Measurements from ENCODE around the gene AJUBA. TPM values are rescaled to one million over a fixed set of nuclear protein-coding genes. Genes with fewer than 3 reads are reported as not detected.

Gene AJUBA
- total and polyA plus RNA-seq, 2 donors (not counting 1 experiment from before 2014, with no cell fraction given), result 1.6 TPM; not detected in 1

DNA sequence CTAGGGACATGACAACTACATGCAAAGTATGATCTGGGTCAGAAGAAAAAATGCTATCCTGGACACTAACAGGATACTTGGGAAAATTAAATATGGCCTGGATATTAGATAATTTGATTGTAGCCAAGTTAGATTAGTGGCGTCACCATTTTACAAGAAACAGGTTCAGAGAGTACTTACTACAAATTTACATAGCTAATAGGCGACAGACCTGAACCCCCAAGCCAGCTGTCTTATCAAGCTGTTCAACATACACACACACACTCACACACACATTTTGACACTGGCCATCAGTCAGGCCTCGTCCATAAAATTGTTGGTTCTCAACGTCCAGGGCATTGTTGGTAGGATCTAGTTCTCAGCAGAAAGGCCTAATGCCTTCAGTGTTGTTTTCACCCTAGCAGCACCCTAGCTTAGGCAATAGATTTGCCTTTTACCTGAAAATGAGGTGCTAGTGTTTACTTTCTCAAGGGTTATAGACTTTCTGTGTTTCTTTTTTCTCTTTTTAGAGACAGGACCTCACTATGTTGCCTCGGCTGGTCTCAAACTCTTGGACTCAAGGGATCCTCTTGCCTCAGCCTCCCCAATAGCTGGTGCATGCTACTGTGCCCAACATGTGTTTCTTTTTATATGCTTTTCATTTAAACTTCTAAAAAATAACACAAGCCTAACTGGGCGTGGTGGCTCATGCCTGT is 30.9 kb upstream of the AJUBA start:
- Histone ChIP-seq H3K27ac (ENCODE audit: low read length in 2 of 2) (no peak overlapping the region), H3K79me2 (ENCODE audit: control insufficient read depth, insufficient read depth, low read length) (no peaks in the 10 kb centered on the region), H3K4me1 (ENCODE audit: control insufficient read depth in 2 of 2, insufficient read depth in 2 of 2, low read length in 2 of 2) (peaks cover 10 to 18% of the 10 kb centered on the region in 2 donors), H3K27me3 (replicated peaks in 1 of 4; ENCODE audit: control extremely low read depth in 1 of 4, control insufficient read depth in 3 of 4, insufficient read depth in 4 of 4, low read length in 3 of 4) (no peaks in the 10 kb centered on the region), H3K9ac (ENCODE audit: low read length) (no peak overlapping the region), H2AFZ (ENCODE audit: insufficient read depth, low read depth, low read length, poor library complexity, severe bottlenecking) (no peak overlapping the region), H3K9me3 (ENCODE audit: control extremely low read depth in 1 of 3, control insufficient read depth in 2 of 3, insufficient read depth in 1 of 3, low read length in 2 of 3) (no peaks in the 10 kb centered on the region), H3K4me2 (replicated peaks; ENCODE audit: low read depth, low read length, poor library complexity, severe bottlenecking) (no peak overlapping the region), H3K4me3 (ENCODE audit: control extremely low read depth in 1 of 5, extremely low read depth in 1 of 5, insufficient read depth in 1 of 5, low read depth in 2 of 5, low read length in 4 of 5) (no peak overlapping the region), H3K36me3 (replicated peaks in 1 of 2; ENCODE audit: control extremely low read depth in 1 of 2, control insufficient read depth in 1 of 2, extremely low read depth in 1 of 2, insufficient read depth in 2 of 2, low read length in 1 of 2) (no peaks in the 10 kb centered on the region), H4K20me1 (ENCODE audit: control insufficient read depth, insufficient read depth, low read length, poor library complexity, severe bottlenecking) (no peaks in the 10 kb centered on the region)
- intact Hi-C loops (cut with micrococcal nuclease), result no loop called here
- Mint-ChIP-seq H3K4me3 (no peak overlapping the region), H3K9me3 (ENCODE audit: insufficient read depth) (no peaks in the 10 kb centered on the region), H3K4me1 (peaks cover 21% of the 10 kb centered on the region), H3K27ac (no peak overlapping the region), H3K27me3 (no peaks in the 10 kb centered on the region)
- ChIA-PET CTCF (interaction anchor here (0.9 to 3.6 kb wide), 7 partner anchors 9 to 56 kb away, joined by 3 to 12 read pairs (median 4); partner anchors contain the start of genes AJUBA and CDH24), POLR2A (interaction anchor here (0.6 kb wide), 1 partner anchor 11 kb away, joined by 12 read pairs; no protein-coding TSS in a partner anchor)
- 93% methylated on average over 4 of the region's 6 CpGs for WGBS (ENCODE audit: insufficient coverage)
- no peak for ATAC-seq (ENCODE audit: low read depth)
- no peak for DNase-seq
- no peak for TF ChIP-seq EZH2 (IDR thresholded peaks at IDR 0.05; ENCODE audit: borderline replicate concordance, insufficient read depth, low read depth, low read length, poor library complexity, severe bottlenecking)
- TF ChIP-seq, protein P1, sequence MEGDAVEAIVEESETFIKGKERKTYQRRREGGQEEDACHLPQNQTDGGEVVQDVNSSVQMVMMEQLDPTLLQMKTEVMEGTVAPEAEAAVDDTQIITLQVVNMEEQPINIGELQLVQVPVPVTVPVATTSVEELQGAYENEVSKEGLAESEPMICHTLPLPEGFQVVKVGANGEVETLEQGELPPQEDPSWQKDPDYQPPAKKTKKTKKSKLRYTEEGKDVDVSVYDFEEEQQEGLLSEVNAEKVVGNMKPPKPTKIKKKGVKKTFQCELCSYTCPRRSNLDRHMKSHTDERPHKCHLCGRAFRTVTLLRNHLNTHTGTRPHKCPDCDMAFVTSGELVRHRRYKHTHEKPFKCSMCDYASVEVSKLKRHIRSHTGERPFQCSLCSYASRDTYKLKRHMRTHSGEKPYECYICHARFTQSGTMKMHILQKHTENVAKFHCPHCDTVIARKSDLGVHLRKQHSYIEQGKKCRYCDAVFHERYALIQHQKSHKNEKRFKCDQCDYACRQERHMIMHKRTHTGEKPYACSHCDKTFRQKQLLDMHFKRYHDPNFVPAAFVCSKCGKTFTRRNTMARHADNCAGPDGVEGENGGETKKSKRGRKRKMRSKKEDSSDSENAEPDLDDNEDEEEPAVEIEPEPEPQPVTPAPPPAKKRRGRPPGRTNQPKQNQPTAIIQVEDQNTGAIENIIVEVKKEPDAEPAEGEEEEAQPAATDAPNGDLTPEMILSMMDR (IDR thresholded peaks at IDR 0.05), result no peak

Measured in B cell (primary cell).